ENCODE data around the gene PCDH7. TPM values are rescaled to one million over a fixed set of nuclear protein-coding genes. Genes with fewer than 3 reads are reported as not detected.

PCDH7 gene
- total RNA-seq, 4 donors from 2014 or later, result 12.6 to 55.0 (median 40.0) TPM

DNA sequence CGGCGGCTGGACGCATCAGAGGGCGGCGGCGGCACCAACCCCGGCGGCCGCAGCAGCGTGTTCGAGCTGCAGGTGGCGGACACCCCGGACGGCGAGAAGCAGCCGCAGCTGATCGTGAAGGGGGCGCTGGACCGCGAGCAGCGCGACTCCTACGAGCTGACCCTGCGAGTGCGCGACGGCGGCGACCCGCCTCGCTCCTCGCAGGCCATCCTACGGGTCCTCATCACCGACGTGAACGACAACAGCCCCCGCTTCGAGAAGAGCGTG is 1.9 kb downstream of the PCDH7 start:
- TF ChIP-seq POLR2A (IDR thresholded peaks at IDR 0.05), result no peak
- TF ChIP-seq, protein P1, sequence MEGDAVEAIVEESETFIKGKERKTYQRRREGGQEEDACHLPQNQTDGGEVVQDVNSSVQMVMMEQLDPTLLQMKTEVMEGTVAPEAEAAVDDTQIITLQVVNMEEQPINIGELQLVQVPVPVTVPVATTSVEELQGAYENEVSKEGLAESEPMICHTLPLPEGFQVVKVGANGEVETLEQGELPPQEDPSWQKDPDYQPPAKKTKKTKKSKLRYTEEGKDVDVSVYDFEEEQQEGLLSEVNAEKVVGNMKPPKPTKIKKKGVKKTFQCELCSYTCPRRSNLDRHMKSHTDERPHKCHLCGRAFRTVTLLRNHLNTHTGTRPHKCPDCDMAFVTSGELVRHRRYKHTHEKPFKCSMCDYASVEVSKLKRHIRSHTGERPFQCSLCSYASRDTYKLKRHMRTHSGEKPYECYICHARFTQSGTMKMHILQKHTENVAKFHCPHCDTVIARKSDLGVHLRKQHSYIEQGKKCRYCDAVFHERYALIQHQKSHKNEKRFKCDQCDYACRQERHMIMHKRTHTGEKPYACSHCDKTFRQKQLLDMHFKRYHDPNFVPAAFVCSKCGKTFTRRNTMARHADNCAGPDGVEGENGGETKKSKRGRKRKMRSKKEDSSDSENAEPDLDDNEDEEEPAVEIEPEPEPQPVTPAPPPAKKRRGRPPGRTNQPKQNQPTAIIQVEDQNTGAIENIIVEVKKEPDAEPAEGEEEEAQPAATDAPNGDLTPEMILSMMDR (IDR thresholded peaks at IDR 0.05), result no peak
- intact Hi-C loops (cut with DNase I), result loop anchor here (10.0 kb wide), 1 partner anchor 53 kb away; no protein-coding TSS in a partner anchor

DNA sequence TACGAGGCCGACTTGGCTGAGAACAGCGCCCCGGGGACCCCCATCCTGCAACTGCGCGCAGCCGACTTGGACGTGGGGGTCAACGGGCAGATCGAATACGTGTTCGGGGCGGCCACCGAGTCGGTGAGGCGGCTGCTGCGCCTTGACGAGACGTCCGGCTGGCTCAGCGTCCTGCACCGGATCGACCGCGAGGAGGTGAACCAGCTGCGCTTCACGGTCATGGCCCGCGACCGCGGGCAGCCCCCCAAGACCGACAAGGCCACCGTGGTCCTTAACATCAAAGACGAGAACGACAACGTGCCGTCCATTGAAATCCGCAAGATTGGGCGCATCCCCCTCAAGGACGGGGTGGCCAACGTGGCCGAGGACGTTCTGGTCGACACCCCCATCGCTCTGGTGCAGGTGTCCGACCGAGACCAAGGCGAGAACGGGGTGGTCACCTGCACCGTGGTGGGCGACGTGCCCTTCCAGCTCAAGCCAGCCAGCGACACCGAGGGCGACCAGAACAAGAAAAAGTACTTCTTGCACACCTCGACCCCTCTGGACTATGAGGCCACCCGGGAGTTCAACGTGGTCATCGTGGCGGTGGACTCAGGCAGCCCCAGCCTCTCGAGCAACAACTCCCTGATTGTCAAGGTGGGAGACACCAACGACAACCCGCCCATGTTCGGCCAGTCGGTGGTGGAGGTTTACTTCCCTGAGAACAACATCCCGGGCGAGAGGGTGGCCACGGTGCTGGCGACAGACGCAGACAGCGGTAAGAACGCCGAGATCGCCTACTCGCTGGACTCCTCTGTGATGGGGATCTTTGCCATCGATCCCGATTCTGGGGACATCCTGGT is 2.4 kb downstream of the PCDH7 start:
- no peak for TF ChIP-seq POLR2A (IDR thresholded peaks at IDR 0.05)
- TF ChIP-seq, protein P1 (IDR thresholded peaks at IDR 0.05), result no peak
- Histone ChIP-seq H3K4me3 (replicated peaks in 1 of 3) (peak overlapping the region; percentile 23 to 45 (median 41)), H3K9me3 (no peaks in the 10 kb centered on the region), H3K27me3 (no peaks in the 10 kb centered on the region), H3K36me3 (no peaks in the 10 kb centered on the region), H3K27ac (peak overlapping the region in 1 of 3 donors; percentile 17), H3K4me1 (peaks cover 13 to 18% of the 10 kb centered on the region in 2 donors)
- WGBS, 2 donors, result 10 to 19% methylated on average over 31 to 58 of the region's 77 CpGs
- DNase-seq, result peak; percentile 36 to 44
- intact Hi-C loops (cut with DNase I), result loop anchor here (10.0 kb wide), 1 partner anchor 52 kb away; no protein-coding TSS in a partner anchor

More for the DNA sequence above, 1.9 kb downstream of the PCDH7 start:
- Histone ChIP-seq H3K4me3 (replicated peaks in 1 of 3) (peak overlapping the region; percentile 23 to 45 (median 41)), H3K4me1 (peaks cover 13 to 18% of the 10 kb centered on the region in 2 donors), H3K36me3 (no peaks in the 10 kb centered on the region), H3K9me3 (no peaks in the 10 kb centered on the region), H3K27me3 (no peaks in the 10 kb centered on the region), H3K27ac (peak overlapping the region in 1 of 3 donors; percentile 17)
- no peak for DNase-seq
- 4% methylated on average over 10 of the region's 39 CpGs; no CpG with 5 or more reads in 1 of the 2 donors for WGBS, 2 donors

DNA sequence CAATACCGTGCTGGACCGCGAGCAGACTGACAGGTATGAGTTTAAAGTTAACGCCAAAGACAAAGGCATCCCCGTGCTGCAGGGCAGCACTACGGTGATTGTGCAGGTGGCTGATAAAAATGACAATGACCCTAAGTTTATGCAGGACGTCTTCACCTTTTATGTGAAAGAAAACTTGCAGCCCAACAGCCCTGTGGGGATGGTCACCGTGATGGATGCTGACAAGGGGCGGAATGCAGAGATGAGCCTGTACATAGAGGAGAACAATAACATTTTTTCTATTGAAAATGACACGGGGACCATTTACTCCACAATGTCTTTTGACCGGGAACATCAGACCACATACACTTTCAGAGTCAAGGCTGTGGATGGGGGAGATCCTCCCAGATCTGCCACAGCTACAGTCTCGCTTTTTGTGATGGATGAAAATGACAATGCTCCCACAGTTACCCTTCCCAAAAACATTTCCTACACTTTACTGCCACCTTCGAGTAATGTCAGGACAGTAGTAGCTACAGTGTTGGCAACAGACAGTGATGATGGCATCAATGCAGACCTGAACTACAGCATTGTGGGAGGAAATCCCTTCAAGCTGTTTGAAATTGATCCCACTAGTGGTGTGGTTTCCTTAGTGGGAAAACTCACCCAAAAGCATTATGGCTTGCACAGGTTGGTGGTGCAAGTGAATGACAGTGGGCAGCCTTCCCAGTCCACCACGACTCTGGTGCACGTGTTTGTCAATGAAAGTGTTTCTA is 3.2 kb downstream of the PCDH7 start:
- intact Hi-C loops (cut with DNase I), result loop anchor here (10.0 kb wide), 1 partner anchor 51 kb away; no protein-coding TSS in a partner anchor
- WGBS, 2 donors, result 34 to 44% methylated on average over 15 of the region's 15 CpGs
- H3K27me3 ChIP-seq, result no peaks in the 10 kb centered on the region

DNA sequence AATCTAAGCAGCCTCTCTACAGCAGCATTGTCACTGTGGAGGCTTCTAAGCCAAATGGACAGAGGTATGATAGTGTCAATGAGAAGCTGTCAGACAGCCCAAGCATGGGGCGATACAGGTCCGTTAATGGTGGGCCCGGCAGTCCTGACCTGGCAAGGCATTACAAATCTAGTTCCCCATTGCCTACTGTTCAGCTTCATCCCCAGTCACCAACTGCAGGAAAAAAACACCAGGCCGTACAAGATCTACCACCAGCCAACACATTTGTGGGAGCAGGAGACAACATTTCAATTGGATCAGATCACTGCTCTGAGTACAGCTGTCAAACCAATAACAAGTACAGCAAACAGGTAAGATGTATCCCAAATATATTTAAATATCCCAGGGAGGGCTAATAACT is 4.1 kb downstream of the PCDH7 start:
- H3K4me3 ChIP-seq (replicated peaks in 1 of 3), result no peak overlapping the region
- intact Hi-C loops (cut with DNase I), result loop anchor here (10.0 kb wide), 1 partner anchor 51 kb away; no protein-coding TSS in a partner anchor
- no peaks in the 10 kb centered on the region for H3K36me3 ChIP-seq
- TF ChIP-seq, protein P1 (IDR thresholded peaks at IDR 0.05), result no peak
- no peak for TF ChIP-seq POLR2A (IDR thresholded peaks at IDR 0.05)
- H3K27ac ChIP-seq, result no peak overlapping the region
- peak in 1 of 2 donors; percentile 1 for DNase-seq
- no peaks in the 10 kb centered on the region for H3K9me3 ChIP-seq
- no peaks in the 10 kb centered on the region for H3K27me3 ChIP-seq
- 54 to 65% methylated on average over 4 of the region's 4 CpGs for WGBS, 2 donors
- peaks cover 5 to 18% of the 10 kb centered on the region in 2 donors for H3K4me1 ChIP-seq

More for the DNA sequence above, 3.2 kb downstream of the PCDH7 start:
- Histone ChIP-seq H3K4me3 (replicated peaks in 1 of 3) (peak overlapping the region in 1 of 3 donors; percentile 23), H3K9me3 (no peaks in the 10 kb centered on the region), H3K27ac (no peak overlapping the region), H3K36me3 (no peaks in the 10 kb centered on the region), H3K4me1 (peaks cover 5 to 18% of the 10 kb centered on the region in 2 donors)
- peak in 1 of 2 donors; percentile 10 for DNase-seq
- no peak for TF ChIP-seq POLR2A (IDR thresholded peaks at IDR 0.05)
- TF ChIP-seq, protein P1 (IDR thresholded peaks at IDR 0.05), result no peak

All from thyroid gland (tissue), 4 donors.